ENCODE data around the gene PRKCB.

PRKCB gene

GRCh38 chr16:24116989-24117388, 281.2 kb downstream of the PRKCB start (continued):
- no peak for TF ChIP-seq PATZ1 (tag by site-specific recombination; IDR thresholded peaks at IDR 0.05)
- peak; percentile 50; the same call in 1 of the 2 replicates for TF ChIP-seq TSHZ1 (tag by site-specific recombination; IDR thresholded peaks at IDR 0.05; ENCODE audit: borderline replicate concordance)
- TF ChIP-seq CTCF (tag by site-specific recombination; IDR thresholded peaks at IDR 0.05), result no peak
- TF ChIP-seq ZNF623 (tag by site-specific recombination; IDR thresholded peaks at IDR 0.05), result no peak

GRCh38 chr16:24117680-24118079, 281.9 kb downstream of the PRKCB start:
- TF ChIP-seq ZBTB1 (tag by site-specific recombination; IDR thresholded peaks at IDR 0.05) (no peak), SP3 (tag by site-specific recombination; IDR thresholded peaks at IDR 0.05) (no peak), ZNF791 (tag by site-specific recombination; IDR thresholded peaks at IDR 0.05) (no peak), ZNF132 (tag by site-specific recombination; IDR thresholded peaks at IDR 0.05; ENCODE audit: borderline replicate concordance) (no peak), ZNF221 (tag by site-specific recombination; IDR thresholded peaks at IDR 0.05; ENCODE audit: borderline replicate concordance) (no peak), ZNF776 (tag by site-specific recombination; IDR thresholded peaks at IDR 0.05; ENCODE audit: borderline replicate concordance) (no peak), FEZF1 (tag by site-specific recombination; IDR thresholded peaks at IDR 0.05) (no peak), ZNF560 (tag by site-specific recombination; IDR thresholded peaks at IDR 0.05; ENCODE audit: borderline replicate concordance) (no peak), ZNF341 (tag by site-specific recombination; IDR thresholded peaks at IDR 0.05; ENCODE audit: low read depth) (no peak), ZNF248 (tag by site-specific recombination; IDR thresholded peaks at IDR 0.05) (no peak)
- no peaks in the 10 kb centered on the region for H3K9me3 ChIP-seq (ENCODE audit: control insufficient read depth, insufficient read depth, low read depth, low read length)
- ChIA-PET POLR2A (no interaction called here), CTCF (interaction anchor here (1.4 kb wide), 1 partner anchor 19 kb away, joined by 3 read pairs; no protein-coding TSS in a partner anchor)
- peaks cover 7% of the 10 kb centered on the region; the same call in 1 of the 2 replicates for H3K4me1 ChIP-seq (ENCODE audit: control insufficient read depth, insufficient read depth, low read length)
- no peaks in the 10 kb centered on the region for H3K36me3 ChIP-seq (ENCODE audit: control insufficient read depth in 2 of 2, insufficient read depth in 1 of 2, low read length in 2 of 2)
- H3K4me3 ChIP-seq (ENCODE audit: low read depth, low read length), result no peak overlapping the region
- no peak overlapping the region for H3K27ac ChIP-seq (ENCODE audit: extremely low read depth, low read depth, low read length)

GRCh38 chr16:24118126-24118821, 282.5 kb downstream of the PRKCB start:
- POLR2A ChIA-PET, result no interaction called here
- Histone ChIP-seq H3K4me1 (ENCODE audit: control insufficient read depth, insufficient read depth, low read length) (peaks cover 7% of the 10 kb centered on the region; the same call in 1 of the 2 replicates), H3K36me3 (ENCODE audit: control insufficient read depth in 2 of 2, insufficient read depth in 1 of 2, low read length in 2 of 2) (no peaks in the 10 kb centered on the region), H3K27ac (ENCODE audit: extremely low read depth, low read depth, low read length) (no peak overlapping the region), H3K9me3 (ENCODE audit: control insufficient read depth, insufficient read depth, low read depth, low read length) (no peaks in the 10 kb centered on the region), H3K4me3 (ENCODE audit: low read depth, low read length) (no peak overlapping the region)
- CTCF ChIA-PET, result interaction anchor here (0.7 to 1.4 kb wide), 2 partner anchors 20 to 134 kb away, joined by 3 read pairs; no protein-coding TSS in a partner anchor
- TF ChIP-seq ATF2 (tag by site-specific recombination; IDR thresholded peaks at IDR 0.05; ENCODE audit: low read depth) (peak; percentile 66), BCL6B (tag by site-specific recombination; IDR thresholded peaks at IDR 0.05) (no peak), ZNF571 (tag by site-specific recombination; IDR thresholded peaks at IDR 0.05) (no peak), ZNF10 (tag by site-specific recombination; IDR thresholded peaks at IDR 0.05) (no peak), ZNF629 (tag by site-specific recombination; IDR thresholded peaks at IDR 0.05) (peak; percentile 67), ZNF140 (tag by site-specific recombination; IDR thresholded peaks at IDR 0.05) (no peak), ZSCAN18 (tag by site-specific recombination; IDR thresholded peaks at IDR 0.05) (no peak)

All from HEK293 (cell line).